ENCODE data around the gene EPHB4. TPM values are rescaled to one million over a fixed set of nuclear protein-coding genes. Genes with fewer than 3 reads are reported as not detected.
"Not testable (repeated sequence)": the region's sequence is repeated elsewhere in the genome, so short reads cannot be mapped to it uniquely, and the experiment has no call there.

Gene EPHB4
- total RNA-seq, 2 experiments from 2014 or later: 2.9 to 3.5 TPM

DNA sequence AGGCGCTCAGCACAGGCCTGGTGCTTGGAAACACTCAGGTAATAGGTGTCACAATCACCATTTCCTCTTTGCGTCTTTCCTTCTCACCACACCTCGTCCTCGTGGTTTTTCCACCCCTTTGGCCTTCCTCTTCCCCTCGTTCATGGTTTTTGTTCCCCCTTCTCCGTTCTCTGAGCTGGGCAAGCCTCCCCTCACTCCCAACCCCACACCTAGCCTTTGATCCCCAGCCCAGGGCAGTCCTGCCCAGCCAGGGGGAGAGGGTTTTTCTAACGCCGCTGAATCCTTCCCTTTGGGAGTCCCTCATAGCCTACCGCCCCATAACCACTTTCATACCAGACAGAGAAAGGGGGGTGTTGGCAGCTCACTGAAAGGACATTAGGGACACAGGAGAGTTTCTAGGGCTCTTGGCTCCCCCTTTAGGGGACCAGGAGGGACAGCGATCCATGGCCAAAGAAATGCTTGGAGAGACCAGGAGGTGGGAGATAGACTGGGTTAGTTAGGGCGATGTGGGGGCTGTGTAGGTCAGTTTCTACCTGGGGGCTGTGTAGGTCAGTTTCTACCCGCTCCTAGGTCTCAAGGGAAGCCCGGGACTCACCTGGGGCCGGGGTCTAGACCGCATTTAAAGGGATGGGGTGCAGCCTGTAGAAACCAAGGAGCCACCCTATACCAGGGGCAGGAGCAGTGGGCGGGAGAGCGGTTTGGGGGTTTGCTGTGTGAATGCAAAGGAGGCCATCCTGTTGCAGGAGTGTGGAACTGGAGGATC is 1.4 kb downstream of the EPHB4 start:
- CTCF ChIA-PET: no interaction called here
- POLR2A ChIA-PET: no interaction called here

DNA sequence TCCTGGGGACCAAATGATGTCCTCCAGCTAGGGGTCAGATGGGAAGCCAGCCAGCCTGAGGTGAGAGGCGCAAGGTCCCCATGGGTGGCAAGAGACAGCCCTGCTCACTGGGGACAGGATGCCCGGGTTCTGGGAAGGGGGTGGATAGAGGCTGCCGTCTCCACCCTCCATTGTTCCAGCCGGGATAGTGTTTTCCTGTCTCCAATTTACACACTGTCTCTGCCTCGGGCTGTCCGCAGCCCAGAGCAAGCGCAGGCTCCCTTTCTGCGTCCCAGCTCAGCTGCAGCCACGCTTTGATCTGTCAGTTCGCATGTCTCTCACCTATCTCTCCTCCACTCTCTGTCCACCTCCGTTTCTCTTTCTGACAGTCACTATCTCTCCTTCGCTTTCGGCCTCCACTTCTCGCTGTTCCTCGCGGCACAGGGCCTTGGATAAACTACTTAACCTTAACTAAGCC is 2.1 kb downstream of the EPHB4 start:
- CTCF ChIA-PET: no interaction called here

DNA sequence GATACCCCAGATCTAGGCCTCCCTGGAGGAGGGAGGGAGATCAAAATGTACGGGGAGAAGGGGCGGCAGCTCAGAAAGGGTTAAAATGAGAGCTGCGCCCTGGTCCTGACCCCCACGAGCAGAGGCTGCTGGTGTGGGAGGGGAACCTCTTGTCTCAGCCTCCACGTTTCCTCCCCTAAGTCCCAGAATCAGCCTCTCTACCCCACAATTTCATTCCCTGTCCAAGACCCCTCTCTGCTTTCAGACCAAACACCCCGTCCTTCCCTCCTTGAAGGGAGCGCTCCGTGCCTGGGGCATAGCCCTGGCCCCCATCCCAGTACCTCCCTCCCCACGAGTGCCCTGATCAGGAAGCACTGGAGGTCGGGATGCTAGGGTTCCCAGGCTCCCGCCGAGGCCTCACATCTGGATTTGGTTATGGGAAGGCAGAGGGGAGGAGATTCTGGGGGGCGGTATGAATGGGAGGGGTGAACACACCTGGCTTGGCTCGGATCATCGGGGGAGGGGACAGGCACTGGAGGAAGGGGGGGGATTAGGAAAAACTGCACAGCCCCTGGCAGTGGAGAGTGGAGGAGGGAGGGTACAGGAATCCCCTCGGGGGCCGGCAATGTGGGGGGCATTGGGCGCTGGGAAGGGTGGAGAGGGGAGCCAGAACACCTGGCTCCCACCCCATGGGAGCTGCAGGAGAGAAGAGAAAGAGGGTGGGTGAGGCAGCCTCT is 2.7 kb downstream of the EPHB4 start:
- CTCF ChIA-PET: no interaction called here
- POLR2A ChIA-PET: no interaction called here

More for the DNA sequence above, 2.1 kb downstream of the EPHB4 start:
- POLR2A ChIA-PET: no interaction called here

DNA sequence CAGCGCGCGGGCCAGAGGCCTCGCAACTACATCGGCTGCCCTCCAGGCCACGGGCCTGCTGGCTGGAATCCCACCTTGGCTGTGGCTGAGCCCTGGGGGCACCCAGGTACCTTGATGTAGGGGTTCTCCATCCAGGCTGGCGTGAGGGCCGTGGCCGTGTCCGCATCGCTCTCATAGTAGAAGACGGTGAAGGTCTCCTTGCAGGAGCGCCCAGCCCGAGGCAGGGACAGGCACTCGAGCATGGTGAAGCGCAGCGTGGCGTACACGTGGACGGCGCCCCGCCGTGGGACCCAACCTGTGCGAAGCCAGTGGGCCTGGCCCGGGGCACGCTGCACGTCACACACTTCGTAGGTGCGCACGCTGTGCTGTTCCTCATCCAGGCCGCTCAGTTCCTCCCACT is 3.8 kb downstream of the EPHB4 start:
- CTCF ChIA-PET: no interaction called here
- POLR2A ChIA-PET: no interaction called here

DNA sequence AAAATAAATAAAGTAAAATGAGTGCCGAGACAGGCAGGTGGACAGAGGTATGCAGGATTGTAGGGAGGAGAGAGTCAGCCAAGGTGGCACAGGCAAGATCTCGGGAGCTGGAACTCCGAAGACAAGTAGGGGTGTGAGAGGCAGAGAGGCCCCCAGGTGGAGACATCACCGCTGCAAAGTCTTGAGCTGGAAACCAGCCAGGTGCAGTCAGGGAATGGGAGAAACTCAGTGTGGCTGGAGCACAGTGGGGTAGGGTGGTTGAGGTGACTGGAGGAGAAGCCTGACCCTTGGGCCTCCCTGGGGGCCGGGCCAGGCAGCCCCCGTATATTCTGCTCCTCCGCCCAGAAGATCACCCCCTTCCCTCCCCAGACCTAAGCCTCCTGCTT is 4.2 kb downstream of the EPHB4 start:
- ChIA-PET POLR2A (no interaction called here), CTCF (no interaction called here)

DNA sequence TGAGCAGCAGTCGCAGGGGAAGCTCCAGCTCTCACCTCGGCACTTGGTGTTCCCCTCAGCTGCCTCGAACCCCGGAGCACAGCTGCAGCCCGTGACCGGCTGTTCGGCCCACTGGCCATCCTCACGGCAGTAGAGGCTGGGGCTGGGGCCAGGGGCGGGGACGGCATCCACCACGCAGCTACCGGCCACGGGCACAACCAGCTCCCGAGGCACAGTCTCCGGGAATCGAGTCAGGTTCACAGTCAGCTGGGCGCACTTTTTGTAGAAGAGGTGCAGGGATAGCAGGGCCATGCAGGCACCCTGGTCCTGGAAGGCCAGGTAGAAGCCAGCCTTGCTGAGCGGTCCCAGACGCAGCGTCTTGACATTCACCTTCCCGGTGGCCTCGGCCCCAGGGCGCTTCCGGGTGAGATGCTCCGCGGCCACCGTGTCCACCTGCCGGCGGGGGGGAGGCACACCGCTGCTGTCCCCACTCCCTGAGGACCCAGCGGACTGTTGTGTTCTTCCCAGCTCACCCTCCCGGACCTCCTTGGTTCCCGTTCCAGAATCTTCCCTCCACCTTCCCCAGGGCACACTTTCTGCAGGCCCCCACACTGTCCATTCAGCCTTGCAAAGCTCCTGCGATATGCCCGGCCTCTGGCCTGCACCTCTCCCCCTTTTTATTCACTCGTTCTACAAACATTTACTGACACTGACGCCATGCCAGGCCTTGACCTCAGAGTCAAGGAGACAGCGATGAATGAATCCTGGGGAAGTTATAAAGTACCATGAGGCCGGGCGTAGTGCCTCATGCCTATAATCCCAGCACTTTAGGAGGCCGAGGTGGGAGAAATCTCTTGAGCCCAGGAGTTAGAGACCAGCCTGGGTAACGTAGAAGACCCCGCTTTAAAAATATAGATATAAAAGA is 4.8 kb downstream of the EPHB4 start:
- POLR2A ChIA-PET: no interaction called here

DNA sequence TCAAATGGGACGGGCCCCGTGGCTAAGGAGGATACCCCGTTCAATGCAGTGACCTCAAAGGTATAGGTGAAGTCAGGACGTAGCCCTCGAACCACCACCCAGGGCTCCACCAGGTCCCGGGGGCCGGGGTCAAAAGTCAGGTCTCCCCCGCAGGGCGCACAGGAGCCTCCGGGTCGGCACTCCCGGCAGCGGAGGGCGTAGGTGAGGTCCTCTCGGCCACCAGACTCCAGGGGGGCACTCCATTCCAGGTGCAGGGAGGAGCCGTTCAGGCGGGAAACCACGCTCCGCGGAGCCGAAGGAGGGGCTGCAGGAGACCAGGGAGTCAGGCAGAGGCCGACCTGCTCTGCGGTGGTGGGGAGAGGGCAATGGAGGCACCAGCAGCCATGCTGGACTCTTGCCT is 7.7 kb downstream of the EPHB4 start:
- POLR2A ChIA-PET: no interaction called here
- CTCF ChIA-PET: no interaction called here

More for the DNA sequence above, 4.8 kb downstream of the EPHB4 start:
- CTCF ChIA-PET: no interaction called here

DNA sequence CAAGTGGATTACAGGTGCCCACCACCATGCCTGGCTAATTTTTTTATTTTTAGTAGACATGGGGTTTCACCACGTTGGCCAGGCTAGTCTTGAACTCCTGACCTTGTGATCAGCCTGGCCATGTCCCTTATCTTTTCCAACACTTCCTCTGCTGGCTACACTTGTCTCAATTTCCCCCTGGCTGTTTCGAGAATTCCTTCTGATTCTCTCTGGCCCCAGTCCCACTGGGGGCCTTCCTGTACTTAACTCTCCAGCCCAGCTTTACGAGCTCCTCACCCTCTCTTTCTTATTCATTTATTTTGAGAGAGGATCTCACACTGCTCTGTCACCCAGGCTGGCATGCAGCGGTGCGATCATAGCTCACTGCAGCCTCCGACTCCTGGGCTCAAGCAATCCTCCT is 8.5 kb downstream of the EPHB4 start:
- POLR2A ChIA-PET: no interaction called here
- CTCF ChIA-PET: no interaction called here

DNA sequence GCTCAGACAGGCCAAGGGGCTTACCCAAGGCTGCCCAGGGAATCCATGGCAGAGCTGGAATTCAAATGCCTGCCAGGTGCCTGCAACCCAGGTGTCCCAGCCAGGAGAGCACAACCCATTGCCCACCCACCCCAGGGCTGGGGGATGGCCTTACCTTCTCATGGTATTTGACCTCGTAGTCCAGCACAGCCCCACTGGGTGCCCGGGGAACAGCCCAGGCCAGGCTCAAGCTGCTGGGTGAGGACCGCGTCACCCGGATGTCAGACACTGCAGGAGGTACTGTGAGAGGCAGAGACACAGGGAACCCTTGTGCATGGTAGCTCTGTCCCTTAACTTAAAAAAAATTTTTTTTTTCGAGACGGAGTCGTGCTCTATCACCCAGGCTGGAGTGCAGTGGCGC is 9.0 kb downstream of the EPHB4 start:
- POLR2A ChIA-PET: no interaction called here
- CTCF ChIA-PET: interaction anchor here (0.7 kb wide), 1 partner anchor 113 kb away, joined by 3 read pairs; the partner anchor contains the start of gene POP7

DNA sequence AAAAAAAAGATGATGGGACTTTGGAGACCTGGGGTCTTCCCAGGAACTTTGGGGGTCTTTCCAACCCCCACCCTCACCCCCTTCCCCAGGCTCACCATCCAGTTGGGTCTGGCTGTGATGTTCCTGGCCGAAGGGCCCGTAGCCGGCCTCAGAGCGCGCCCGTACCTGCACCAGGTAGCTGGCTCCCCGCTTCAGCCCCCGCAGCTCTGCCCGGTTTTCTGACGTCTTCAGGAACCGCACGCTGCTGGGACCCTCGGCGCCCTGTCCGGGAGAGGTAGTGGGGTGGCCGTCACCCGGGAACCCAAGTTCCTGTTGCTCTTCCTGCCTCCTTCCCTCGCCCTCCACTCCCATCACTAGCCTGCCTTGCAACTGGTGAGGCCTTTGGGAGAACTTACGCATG is 10.2 kb downstream of the EPHB4 start:
- POLR2A ChIA-PET: no interaction called here
- CTCF ChIA-PET: interaction anchor here (0.7 kb wide), 1 partner anchor 190 kb away, joined by 4 read pairs; no protein-coding TSS in a partner anchor

DNA sequence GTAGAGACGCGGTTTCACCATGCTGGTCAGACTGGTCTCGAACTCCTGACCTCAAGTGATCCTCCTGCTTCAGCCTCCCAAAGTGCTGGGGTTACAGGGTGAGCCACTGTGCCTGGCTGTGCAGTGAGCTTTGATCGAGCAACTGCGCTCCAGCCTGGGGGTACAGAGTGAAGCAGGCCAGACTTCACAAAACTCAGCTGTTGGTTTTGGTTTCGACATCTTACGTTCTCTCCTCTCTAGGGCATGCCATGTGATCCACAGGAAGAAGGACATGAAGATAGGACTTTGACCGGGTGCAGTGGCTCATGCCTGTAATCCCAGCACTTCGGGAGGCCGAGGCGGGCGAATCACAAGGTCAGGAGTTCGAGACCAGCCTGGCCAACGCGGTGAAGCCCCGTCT is 10.8 kb downstream of the EPHB4 start:
- CTCF ChIA-PET: interaction anchor here (0.7 kb wide), 1 partner anchor 190 kb away, joined by 4 read pairs; no protein-coding TSS in a partner anchor
- POLR2A ChIA-PET: not testable (repeated sequence)

DNA sequence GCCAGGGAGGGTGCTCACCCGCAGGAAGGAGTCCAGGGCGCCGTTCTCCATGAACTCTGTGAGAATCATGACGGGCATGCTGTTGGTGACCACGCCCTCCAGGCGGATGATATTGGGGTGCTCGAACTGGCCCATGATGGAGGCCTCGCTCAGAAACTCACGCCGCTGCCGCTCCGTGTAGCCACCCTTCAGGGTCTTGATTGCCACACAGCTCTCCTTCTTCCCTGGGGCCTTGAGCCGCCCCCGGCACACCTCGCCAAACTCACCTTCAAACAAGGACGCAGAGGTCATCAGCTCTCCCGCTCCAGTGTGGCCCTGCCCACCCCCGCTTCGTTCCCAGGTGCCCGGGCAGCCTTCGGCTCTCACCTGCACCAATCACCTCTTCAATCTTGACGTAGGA is 14.6 kb downstream of the EPHB4 start:
- POLR2A ChIA-PET: no interaction called here
- CTCF ChIA-PET: interaction anchor here (0.7 kb wide), 1 partner anchor 431 kb away, joined by 3 read pairs; no protein-coding TSS in a partner anchor

DNA sequence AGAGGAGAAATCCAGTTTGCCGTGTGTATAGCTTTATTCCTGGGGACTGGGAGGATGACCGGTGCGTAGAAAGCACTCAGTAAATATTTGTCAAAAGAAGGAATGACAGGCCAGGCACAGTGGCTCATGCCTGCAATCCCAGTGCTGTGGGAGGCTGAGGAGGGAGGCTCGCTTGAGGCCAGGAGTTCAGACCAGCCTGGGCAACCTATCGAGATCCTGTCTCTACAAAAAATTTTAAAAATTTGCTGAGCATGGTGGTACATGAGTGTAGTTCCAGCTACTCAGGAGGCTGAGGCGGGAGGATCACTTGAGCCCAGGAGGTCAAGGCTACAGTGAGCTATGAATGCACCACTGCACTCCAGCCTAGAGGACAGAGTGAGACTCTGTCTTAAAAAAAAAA is 15.8 kb downstream of the EPHB4 start:
- POLR2A ChIA-PET: no interaction called here
- CTCF ChIA-PET: no interaction called here

DNA sequence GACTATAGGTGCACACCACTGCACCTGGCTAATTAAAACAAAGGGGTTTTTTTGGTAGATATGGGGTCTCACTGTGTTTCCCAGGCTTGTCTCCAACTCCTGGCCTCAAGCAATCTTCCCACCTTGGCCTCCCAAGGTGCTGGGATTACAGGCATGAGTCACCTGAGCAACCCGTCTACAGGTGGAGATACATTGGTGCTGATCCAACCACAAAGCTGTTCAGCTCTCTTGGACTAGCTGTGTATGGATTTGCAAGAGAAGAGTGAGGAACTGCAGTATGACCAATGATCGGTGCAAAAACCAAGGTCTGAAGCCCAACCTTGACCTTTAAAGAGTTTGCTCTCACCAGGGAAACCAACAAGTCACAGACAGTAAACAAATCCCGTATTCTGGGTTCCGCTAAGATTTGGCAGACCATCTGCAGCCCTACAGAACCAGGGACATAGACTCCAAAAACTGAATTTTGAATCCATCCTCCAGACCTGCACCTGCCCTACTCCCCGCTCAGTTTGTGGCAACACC is 18.9 kb downstream of the EPHB4 start:
- POLR2A ChIA-PET: no interaction called here
- CTCF ChIA-PET: no interaction called here

DNA sequence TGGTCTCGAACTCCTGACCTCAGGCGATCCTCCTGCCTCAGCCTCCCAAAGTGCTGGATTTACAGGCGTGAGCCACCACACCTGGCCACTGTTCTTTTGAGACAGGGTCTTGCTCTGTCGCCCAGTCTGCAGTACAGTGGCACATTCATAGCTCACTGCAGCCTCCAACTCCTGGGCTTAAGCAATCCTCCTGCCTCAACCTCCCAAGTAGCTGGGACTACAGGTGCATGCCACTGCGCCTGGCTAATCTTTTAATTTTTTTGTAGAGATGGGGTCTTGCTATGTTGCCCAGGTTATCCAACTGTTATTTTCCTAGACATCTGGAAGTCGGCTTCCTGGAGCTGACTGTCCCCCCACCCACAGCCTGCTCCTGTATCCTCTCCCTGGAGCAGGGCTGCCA is 20.4 kb downstream of the EPHB4 start:
- CTCF ChIA-PET: interaction anchor here (0.6 to 1.9 kb wide), 3 partner anchors 21 to 102 kb away, joined by 4 to 6 read pairs (median 5); partner anchors contain the start of gene SLC12A9
- POLR2A ChIA-PET: not testable (repeated sequence)

DNA sequence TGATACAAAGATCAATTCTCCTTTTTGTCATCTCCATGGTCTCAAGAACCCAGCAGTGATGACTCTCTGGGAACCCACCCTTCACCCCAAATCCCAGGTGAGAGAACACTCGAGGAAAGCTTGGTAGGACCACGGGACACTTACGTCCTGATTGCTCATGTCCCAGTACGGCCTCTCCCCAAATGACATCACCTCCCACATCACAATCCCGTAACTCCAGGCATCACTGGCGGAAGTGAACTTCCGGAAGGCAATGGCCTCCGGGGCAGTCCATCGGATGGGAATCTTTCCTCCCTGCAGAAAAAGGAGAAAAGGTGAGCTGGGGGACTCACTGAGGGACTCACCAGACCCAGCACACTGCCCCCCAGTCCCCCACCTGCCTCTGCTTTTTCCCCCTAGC is 21.0 kb downstream of the EPHB4 start:
- CTCF ChIA-PET: interaction anchor here (1.9 kb wide), 2 partner anchors 46 to 101 kb away, joined by 5 to 6 read pairs; partner anchors contain the start of gene SLC12A9
- POLR2A ChIA-PET: interaction anchor here (0.7 kb wide), 1 partner anchor 837 kb away, joined by 3 read pairs; no protein-coding TSS in a partner anchor

DNA sequence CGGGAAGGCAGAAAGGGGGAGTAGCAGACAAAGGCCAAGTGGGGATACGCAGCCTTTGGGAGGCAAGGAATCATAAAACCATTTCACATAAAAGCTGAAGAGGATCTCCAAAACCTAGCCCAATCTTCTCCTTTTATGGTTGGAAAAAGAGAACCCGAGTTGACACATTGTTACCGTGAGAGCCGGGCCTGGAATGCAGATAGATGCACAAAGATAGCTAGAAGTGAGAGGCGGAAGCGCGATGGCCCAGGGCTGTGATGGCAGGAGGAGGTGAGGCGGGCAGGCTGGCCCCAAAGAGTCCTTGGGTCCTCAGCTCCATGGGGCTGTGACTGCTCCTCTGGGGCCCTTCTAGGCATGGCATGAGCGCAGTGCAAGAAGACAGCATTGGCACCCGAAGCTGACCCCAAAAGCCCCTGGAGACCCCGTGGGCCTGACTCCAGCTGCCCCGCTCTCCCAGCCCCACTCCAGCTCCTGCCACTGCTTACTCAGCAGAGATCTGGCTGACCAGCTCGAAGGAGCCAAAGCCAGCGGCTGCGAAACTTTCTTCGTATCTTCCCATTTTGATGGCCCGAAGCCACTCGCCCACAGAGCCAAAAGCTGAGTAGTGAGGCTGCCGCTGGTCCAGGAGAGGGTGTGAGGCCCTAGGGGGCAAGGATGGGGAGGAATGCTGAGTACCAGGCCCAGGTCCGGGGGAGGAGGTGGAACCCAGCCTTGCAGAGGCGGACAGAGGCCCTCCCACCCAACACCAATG is 22.5 kb downstream of the EPHB4 start:
- ChIA-PET CTCF (interaction anchor here (0.7 kb wide), 1 partner anchor 9 kb away, joined by 3 read pairs; no protein-coding TSS in a partner anchor), POLR2A (no interaction called here)

DNA sequence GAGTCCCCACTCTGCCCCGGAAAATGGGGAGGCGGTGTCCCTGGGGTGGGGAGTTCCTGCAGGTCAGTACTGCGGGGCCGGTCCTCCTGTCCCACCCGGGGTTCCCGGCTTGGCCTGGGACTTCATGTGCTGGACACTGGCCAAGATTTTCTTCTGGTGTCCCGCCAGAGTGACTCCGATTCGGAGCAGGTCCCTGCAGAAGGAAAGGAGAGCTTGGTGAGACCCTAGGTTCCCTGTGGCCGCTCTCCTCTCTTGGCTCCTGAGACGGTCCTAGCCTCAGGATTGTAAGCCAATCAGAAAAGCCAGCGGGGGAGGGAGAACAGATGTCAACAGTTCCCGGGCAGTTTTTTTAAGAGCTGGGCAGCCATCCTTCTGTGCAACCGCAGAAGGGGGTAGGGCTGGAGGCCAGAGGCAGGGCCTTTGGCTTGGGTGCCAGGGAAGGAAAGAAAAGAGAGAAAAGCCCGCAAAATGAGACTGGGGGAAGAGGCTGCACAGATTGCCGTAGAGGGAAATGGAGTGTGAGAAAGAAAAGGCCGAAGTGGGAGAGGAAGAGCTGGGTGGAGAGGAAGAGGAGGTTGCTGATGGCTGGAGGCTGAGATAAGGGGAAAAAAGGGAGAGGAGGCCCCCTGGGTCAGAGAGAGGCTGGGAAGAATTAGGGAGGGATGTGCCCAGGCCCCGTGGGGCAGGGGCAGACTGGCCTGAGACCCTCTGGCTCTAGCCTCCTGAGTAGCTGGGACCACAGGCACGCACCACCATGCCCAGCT is 23.7 kb downstream of the EPHB4 start:
- ChIA-PET POLR2A (no interaction called here), CTCF (interaction anchor here (0.5 to 0.9 kb wide), 2 partner anchors 154 to 695 kb away, joined by 3 read pairs; no protein-coding TSS in a partner anchor)
